SK-N-SH (cell line): ENCODE measurements around the gene TICAM1.

Experiments used
- EP300 ChIP-seq, 2 experiments: IDR thresholded peaks; 2 replicates each; pipeline versions ENCODE4 v1.4.0 to v1.6.1; 2012; ENCODE audit warnings: borderline replicate concordance in 1 of 2, low read depth in 1 of 2, low read length in 1 of 2
- MAX ChIP-seq: IDR thresholded peaks from 2 replicates; pipeline ENCODE4 v1.4.0; 2012; ENCODE audit warnings: low read depth
- NFIC ChIP-seq: IDR thresholded peaks from 2 replicates; pipeline ENCODE4 v1.4.0; 2012; ENCODE audit warnings: borderline replicate concordance
- POLR2AphosphoS5 ChIP-seq: IDR thresholded peaks from 2 replicates; pipeline ENCODE4 v1.6.1; 2012; ENCODE audit warnings: low read depth, low read length
- RCOR1 ChIP-seq: fragments of 150-350 bp; IDR thresholded peaks from 2 replicates; pipeline ENCODE4 v1.6.1; 2017; ENCODE audit warnings: antibody characterized with exemption, low read length
- RFX5 ChIP-seq: IDR thresholded peaks from 2 replicates; pipeline ENCODE4 v1.6.1; 2012; ENCODE audit warnings: mild to moderate bottlenecking, improper control_type of control experiment, low read length
- SMC3 ChIP-seq: IDR thresholded peaks from 2 replicates; pipeline ENCODE4 v1.6.1; 2012; ENCODE audit warnings: low read depth, low read length, improper control_type of control experiment
- YY1 ChIP-seq: IDR thresholded peaks from 2 replicates; pipeline ENCODE4 v1.4.0; 2012; ENCODE audit warnings: low read depth, mild to moderate bottlenecking
- TF ChIP-seq, protein P1 (sequence below): fragments of 200-600 bp; sonication (generic); IDR thresholded peaks from 2 replicates; pipeline ENCODE4 v1.6.1; 2017; ENCODE audit warnings: antibody characterized with exemption, mild to moderate bottlenecking, moderate library complexity
- TF ChIP-seq, protein P2 (sequence below): IDR thresholded peaks from 2 replicates; pipeline ENCODE4 v1.6.1; 2012; ENCODE audit warnings: mild to moderate bottlenecking, low read depth, low read length, moderate library complexity

DNA sequence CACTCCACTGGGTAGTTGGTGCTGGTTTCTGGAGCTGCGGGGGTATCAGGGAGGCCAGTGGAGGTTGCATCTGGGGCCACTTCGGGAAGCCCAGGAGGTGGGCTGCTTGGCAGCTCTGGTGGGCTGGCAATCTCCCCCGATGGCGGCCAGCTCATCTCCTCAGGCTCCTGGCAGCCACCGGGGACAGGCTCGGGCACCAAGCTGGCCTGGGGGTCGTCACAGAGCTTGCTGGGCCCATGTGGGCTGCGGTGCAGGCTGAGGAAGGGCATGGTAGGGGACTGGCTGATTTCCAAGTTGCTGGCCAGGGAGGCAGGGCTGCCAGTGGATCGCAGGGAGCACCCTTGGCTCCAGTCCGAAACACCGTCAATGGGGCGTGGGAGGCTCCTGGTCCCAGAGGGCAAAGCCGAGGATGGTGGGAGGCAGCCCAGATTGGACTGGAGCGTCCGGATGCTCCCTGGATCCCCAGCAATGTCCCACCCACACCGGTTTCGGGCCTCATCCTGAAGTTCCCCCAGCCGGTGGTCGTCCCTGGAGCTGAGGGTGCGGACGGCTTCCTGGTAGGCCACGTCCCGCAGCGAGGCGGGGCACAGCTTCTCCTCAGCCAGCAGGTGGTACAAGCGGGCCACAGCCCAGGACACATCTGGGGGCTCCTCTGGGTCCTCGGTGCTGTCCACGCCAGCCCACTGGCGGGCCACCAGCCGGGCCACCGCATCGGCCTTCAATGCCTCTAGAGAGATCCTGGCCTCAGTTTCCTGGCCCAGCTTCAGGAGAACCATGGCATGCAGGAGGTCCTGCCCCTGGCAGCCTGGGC, 13.8 kb downstream of the TICAM1 start:
- TF ChIP-seq NFIC (no peak), POLR2AphosphoS5 (no peak), RFX5 (no peak), YY1 (no peak), MAX (no peak), SMC3 (no peak), EP300 (IDR thresholded peaks at IDR 0.05; ENCODE audit: borderline replicate concordance in 1 of 2, low read depth in 1 of 2, low read length in 1 of 2) (no peak), RCOR1 (no peak)
- TF ChIP-seq, protein P1, sequence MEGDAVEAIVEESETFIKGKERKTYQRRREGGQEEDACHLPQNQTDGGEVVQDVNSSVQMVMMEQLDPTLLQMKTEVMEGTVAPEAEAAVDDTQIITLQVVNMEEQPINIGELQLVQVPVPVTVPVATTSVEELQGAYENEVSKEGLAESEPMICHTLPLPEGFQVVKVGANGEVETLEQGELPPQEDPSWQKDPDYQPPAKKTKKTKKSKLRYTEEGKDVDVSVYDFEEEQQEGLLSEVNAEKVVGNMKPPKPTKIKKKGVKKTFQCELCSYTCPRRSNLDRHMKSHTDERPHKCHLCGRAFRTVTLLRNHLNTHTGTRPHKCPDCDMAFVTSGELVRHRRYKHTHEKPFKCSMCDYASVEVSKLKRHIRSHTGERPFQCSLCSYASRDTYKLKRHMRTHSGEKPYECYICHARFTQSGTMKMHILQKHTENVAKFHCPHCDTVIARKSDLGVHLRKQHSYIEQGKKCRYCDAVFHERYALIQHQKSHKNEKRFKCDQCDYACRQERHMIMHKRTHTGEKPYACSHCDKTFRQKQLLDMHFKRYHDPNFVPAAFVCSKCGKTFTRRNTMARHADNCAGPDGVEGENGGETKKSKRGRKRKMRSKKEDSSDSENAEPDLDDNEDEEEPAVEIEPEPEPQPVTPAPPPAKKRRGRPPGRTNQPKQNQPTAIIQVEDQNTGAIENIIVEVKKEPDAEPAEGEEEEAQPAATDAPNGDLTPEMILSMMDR = no peak
- TF ChIP-seq, protein P2, sequence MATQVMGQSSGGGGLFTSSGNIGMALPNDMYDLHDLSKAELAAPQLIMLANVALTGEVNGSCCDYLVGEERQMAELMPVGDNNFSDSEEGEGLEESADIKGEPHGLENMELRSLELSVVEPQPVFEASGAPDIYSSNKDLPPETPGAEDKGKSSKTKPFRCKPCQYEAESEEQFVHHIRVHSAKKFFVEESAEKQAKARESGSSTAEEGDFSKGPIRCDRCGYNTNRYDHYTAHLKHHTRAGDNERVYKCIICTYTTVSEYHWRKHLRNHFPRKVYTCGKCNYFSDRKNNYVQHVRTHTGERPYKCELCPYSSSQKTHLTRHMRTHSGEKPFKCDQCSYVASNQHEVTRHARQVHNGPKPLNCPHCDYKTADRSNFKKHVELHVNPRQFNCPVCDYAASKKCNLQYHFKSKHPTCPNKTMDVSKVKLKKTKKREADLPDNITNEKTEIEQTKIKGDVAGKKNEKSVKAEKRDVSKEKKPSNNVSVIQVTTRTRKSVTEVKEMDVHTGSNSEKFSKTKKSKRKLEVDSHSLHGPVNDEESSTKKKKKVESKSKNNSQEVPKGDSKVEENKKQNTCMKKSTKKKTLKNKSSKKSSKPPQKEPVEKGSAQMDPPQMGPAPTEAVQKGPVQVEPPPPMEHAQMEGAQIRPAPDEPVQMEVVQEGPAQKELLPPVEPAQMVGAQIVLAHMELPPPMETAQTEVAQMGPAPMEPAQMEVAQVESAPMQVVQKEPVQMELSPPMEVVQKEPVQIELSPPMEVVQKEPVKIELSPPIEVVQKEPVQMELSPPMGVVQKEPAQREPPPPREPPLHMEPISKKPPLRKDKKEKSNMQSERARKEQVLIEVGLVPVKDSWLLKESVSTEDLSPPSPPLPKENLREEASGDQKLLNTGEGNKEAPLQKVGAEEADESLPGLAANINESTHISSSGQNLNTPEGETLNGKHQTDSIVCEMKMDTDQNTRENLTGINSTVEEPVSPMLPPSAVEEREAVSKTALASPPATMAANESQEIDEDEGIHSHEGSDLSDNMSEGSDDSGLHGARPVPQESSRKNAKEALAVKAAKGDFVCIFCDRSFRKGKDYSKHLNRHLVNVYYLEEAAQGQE = no peak
